Brain pericyte (primary cell): Measurements from ENCODE around the gene MOB3A.
"Not testable (repeated sequence)": the region's sequence is repeated elsewhere in the genome, so short reads cannot be mapped to it uniquely, and the experiment has no call there.

ENCODE experiments used
- DNase-seq: peaks from one replicate; pipeline ENCODE4 v3.0.0-alpha.2; 2012; ENCODE audit warnings: low read depth, low spot score

The MOB3A gene

DNA sequence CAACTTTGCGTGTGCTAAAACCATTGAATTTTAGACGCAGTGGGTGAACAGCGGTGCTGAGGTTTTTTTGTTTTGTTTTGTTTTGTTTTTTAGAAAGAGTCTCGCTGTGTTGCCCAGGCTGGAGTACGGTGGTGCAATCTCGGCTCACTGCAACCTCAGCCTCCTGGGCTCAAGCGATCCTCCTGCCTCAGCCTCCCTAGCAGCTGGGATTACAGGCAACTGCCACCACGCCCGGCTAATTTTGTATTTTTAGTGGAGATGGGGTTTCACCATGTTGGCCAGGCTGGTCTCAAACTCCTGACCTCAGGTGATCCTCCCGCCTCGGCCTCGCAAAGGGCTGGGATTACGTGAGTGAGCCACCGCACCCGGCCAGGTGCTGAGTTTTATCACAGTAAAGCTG is 61.9 kb downstream of the MOB3A start:
- not testable (repeated sequence) for DNase-seq

GRCh38 chr19:2033825-2034159 is 62.3 kb downstream of the MOB3A start:
- no peak for DNase-seq

- no peak for DNase-seq
These were observed 62.9 kb downstream of the MOB3A start for GRCh38 chr19:2033115-2033824.

DNA sequence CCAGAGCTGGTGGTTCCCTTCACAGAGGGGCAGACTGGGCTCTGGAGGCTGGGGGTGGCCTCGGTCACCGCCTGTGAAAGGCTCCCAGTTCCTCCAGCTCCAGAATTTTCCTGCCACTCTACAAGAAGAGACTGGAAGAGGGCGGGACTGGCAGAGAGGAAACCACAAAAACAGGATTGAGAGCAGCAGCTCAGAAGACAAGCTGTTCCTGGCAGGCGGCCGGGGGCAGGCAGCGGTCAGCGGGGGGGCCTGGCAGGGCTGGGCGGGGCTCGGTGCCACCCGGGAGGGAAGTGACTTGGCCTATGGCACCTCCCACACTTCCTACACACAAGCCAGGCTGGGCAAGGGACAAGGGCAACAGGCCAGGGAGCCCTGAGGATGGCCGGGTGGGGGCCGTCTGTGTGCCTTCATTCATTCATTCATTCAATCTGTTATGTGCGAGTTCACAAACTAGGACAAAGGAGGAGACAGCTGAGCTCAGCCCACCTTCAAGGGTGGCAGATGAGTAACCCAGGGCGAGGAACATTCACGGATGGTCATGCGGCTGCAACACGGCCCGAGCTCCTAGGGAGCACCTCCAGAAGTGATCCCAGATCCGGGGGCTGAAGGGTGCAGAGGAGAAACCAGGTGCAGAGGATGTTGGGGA is 63.7 kb downstream of the MOB3A start:
- peak; percentile 61 for DNase-seq

DNA sequence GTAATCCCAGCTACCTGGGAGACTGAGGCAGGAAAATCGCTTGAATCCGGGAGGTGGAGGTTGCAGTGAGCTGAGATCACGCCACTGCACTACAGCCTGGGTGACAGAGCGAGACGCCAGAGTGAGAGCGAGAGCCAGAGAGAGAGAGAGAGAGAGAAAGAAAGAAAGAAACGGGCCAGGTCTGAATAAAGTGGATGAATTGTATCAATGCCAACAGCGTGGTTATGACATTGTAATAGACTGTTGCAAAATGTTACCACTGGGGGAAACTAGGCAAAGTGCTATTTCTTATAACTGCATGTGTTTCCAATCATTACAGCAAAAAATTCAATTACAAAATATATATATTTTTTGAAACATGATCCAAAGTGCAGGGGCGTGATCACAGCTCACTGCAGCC is 68.8 kb downstream of the MOB3A start:
- DNase-seq: no peak

GRCh38 chr19:2026770-2027169 is 69.4 kb downstream of the MOB3A start:
- no peak for DNase-seq

DNA sequence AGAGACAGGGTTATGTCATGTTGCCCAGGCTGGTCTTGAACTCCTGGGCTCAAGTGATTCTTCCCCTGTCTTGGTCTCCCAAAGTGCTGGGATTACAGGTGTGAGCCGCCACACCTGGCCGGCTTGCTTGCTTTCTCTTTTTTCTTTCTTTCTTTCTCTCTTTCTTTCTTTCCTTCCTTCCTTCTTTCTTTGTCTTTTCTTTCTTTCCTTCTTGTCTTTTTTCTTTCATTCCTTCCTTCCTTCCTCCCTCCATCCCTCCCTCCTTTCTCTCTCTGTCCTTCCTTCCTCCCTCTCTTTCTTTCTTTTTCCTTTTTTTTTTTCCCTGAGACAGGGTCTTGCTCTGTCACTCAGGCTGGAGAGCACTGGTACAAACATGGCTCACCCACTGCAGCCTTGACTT is 73.8 kb downstream of the MOB3A start:
- no peak for DNase-seq

DNA sequence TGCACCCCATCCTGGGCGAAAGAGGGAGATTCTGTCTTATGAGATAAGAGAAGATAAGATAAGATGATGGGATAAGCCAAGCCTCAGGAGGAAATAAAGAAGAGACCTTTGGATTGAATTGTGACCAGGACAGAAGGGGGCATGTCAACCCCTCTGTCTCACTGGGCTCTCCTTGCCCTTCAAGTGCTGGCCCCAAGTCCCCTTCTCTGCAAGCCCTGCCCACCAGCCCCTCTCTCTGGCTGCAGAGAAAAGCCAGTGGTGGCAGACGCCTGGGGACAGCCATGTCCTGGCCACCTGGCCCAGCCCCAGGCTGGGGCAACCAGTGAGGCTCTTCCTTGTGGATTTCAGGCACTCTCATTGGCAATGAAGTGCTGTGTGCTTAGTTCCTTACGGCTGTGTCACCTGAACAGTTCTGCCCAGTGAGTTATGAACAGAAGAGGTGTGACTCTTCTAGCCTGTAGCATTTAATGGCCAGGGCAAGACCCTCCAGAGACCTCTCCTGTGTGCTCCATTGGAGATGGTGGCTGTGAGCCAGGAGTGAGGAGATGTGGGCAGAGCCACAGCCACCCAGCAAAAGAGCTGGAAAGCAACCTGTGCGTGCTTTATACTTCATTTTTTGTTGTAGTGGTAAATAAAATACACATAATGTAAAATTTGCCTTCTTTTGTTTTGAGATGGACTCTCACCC is 74.5 kb downstream of the MOB3A start:
- DNase-seq: no peak
